ENCODE results near the gene SAMD15.
"Not testable (repeated sequence)": the region's sequence is repeated elsewhere in the genome, so short reads cannot be mapped to it uniquely, and the experiment has no call there.

SAMD15 gene

GRCh38 chr14:77377502-77377844 is 294 bp downstream of the SAMD15 start:
- no peak for DNase-seq

GRCh38 chr14:77378701-77379100 is 1.5 kb downstream of the SAMD15 start:
- no peak for DNase-seq

GRCh38 chr14:77390188-77390587 is 13.0 kb downstream of the SAMD15 start:
- no peak for DNase-seq

- no peak for DNase-seq
Observed at GRCh38 chr14:77400216-77400615, 23.0 kb downstream of the SAMD15 start.

- DNase-seq, result no peak
Observed at GRCh38 chr14:77403768-77404167, 26.6 kb downstream of the SAMD15 start.

GRCh38 chr14:77406086-77406485 is 28.9 kb downstream of the SAMD15 start:
- no peak for DNase-seq

GRCh38 chr14:77406718-77407117 is 29.5 kb downstream of the SAMD15 start:
- no peak for DNase-seq

GRCh38 chr14:77407158-77407557 is 30.0 kb downstream of the SAMD15 start:
- no peak for DNase-seq

GRCh38 chr14:77409131-77409533 is 32.0 kb downstream of the SAMD15 start:
- peak; percentile 2 for DNase-seq

GRCh38 chr14:77415403-77416030 is 38.3 kb downstream of the SAMD15 start:
- DNase-seq, result not testable (repeated sequence)

- not testable (repeated sequence) for DNase-seq
Observed at GRCh38 chr14:77416098-77416497, 38.9 kb downstream of the SAMD15 start.

GRCh38 chr14:77416836-77417235 is 39.7 kb downstream of the SAMD15 start:
- no peak for DNase-seq

GRCh38 chr14:77421201-77421600 is 44.0 kb downstream of the SAMD15 start:
- DNase-seq, result no peak

- no peak for DNase-seq
Observed at GRCh38 chr14:77423423-77423822, 46.2 kb downstream of the SAMD15 start, which contains the start of gene NOXRED1. NOXRED1 (minus strand) TSS chr14:77423523; CDS start chr14:77422889, 634 bp downstream.

GRCh38 chr14:77424862-77425261 is 47.7 kb downstream of the SAMD15 start:
- no peak for DNase-seq

- DNase-seq, result no peak
Observed at GRCh38 chr14:77426396-77426795, 49.2 kb downstream of the SAMD15 start.

GRCh38 chr14:77436042-77436441 is 58.9 kb downstream of the SAMD15 start:
- DNase-seq, result no peak

- DNase-seq, result no peak
Observed at GRCh38 chr14:77438596-77438995, 61.4 kb downstream of the SAMD15 start.

- DNase-seq, result no peak
Observed at GRCh38 chr14:77439861-77440260, 62.7 kb downstream of the SAMD15 start.

Data from NCI-H1092 treated with DMSO at 0.1 percent for 48 hours (cell line).